DMS153 (cell line): ENCODE results near the gene HABP2.

ENCODE experiments used
- DNase-seq: peaks from one replicate; lab custom pipeline; 2025; lab: John Stamatoyannopoulos, UW

The HABP2 gene

DNA sequence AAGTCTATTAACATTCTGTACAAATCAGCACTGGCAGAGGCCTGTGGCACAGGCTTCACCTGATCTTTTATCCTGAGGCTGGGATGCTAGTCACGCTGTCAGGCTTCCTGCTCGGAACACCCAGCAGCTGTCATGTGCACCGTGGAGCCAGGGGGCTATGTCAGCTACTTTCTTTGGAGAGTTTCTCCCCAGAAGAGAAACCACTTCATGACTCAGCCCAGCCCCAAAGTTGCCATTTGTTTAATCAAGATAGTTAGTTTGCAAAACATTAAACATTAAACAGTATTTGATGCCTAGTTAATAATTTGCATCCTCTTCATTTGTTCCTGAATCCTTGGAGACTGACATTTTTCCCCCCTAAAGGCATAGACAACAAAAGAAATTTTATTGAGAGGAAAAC is at the start of gene HABP2:
Gene HABP2 (plus strand): TSS at position 353 of the 400 bp plus-strand sequence. CDS start 69 bp downstream, outside the sequence.
- no peak for DNase-seq

- no peak for DNase-seq
These were observed 48.9 kb upstream of the HABP2 start for GRCh38 chr10:113503930-113504329.

DNA sequence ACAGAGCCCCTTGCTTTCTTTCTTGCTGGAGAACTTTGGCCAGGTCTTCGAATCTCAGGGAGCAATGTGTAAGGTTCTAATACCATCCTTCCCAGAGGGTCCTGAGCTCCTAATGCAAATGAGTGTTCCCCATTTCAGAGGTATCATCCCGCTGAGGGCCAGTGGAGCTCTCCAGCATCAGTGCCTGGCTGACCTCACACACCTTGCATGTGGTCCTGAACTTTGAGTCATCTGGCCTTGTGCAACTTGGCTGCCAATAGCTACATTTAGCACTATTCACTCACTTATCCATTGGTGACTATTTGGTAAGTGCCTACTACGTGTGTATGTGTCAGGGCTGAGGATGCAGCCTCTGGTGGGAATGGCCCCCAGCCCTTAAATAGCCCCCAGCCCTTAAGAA is 48.4 kb upstream of the HABP2 start:
- DNase-seq = no peak

DNA sequence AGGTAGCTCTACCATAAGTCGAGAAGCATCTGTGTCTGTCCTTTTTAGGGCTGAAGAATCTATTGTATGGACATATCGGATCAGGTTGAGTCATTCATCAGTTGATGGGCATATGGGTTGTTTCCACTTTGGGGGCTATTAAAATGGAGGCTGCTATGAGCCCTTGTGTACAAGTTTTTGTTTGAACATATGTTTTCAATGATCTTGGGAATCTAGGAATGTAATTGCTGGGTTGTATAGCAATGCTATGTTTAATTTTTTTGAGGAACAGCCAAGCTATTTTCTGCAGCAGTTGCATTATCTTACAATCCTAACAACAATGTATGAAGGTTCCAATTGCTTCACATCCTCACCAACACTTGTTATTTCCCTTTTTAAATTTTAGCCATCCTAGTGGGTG is 46.4 kb upstream of the HABP2 start:
- DNase-seq = no peak

DNA sequence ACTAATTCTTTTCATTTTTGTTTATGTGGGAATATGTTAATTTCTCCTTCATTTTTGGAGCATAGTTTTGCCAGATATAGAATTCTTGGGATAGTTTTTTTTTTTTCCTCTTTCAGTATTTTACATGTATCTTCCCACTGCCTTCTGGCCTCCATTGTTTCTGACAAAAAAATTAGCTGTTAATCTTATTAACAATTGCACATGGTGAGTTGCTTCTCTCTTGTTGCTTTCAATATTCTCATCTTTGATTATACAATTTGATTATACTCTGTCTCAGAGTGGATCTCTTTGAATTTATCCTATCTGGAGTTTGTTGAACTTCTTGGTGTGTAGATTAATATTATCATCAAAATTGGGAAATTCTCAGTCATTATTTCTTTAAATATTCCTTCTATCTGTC is 41.4 kb upstream of the HABP2 start:
- no peak for DNase-seq

- no peak for DNase-seq
These were observed 37.7 kb upstream of the HABP2 start for GRCh38 chr10:113515161-113515560.

- no peak for DNase-seq
These were observed 37.3 kb upstream of the HABP2 start for GRCh38 chr10:113515601-113516000.

DNA sequence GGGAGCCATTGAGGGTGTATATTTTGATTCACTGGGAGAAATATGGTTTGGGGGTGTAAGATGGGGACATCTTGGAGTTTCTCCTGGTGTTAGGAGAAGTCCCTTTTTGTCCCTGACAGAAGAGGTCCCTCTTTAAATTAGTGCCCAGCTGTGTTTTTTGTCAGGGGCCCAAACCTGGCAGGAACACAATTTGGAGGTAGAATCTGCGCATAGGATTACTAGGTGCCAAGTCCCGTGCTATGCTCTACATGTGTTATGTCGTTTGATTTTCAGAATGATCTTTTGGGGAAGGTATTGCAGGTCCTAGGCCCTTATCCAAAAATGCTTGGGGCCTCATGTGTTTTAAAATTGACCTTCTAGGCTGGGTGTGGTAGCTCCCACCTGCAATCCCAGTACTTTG is 36.8 kb upstream of the HABP2 start:
- no peak for DNase-seq

DNA sequence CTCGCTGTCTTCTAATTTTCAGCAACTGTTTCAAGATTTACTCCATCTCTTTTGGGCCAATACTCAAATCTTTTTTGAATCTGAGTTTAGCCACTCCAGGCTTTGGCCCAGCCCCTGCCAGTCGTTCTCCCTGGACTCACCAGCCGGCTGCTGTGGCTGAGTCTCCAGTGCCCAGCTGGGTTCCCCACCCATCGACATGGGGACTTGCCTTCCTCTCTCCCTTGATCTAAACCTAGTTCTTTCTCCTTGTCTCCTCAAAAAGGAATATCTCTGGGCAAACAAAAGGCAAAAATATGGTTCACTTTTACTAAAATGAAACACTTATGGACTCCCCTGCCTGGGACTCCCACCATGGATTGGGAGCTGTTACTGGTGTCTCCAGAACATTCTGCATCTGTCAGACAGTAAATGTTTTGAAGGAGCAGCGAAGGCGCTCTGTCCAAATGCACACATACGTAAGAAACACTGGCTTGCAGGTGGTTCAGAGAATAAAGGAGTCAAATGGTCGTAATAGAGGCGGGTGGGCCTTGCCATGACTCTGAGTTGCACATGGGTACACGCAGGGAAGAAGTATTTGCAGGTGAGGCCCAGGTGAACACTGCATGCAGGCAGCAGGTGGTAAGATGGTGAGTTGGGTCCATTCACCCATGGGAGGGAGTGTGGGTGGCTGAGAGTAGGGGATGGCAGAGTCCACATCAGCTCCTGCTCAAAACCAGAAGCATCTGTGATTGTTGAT is 35.5 kb upstream of the HABP2 start:
- no peak for DNase-seq

DNA sequence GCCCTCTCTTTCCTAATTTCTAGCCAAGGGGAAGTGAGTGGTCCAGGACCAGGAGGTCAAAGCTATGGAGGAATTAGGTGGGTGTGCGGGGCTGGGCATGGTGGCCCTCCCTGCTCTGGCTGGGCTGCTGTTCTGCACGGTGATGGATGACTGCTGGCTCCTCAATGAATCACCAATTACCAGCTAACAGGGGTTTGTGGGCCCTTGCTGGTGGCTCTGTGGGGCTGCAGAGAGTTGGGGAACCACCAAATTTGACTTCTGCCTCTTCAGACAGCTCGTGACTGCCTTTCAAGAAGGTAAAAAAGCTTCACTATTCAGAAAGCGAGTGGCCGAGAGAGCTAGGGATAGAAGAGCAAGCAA is 35.0 kb upstream of the HABP2 start:
- no peak for DNase-seq

GRCh38 chr10:113518415-113518814 is 34.4 kb upstream of the HABP2 start:
- DNase-seq = no peak

GRCh38 chr10:113518816-113519591 is 33.8 kb upstream of the HABP2 start:
- no peak for DNase-seq

GRCh38 chr10:113519681-113520115 is 33.2 kb upstream of the HABP2 start:
- no peak for DNase-seq

GRCh38 chr10:113520261-113520660 is 32.6 kb upstream of the HABP2 start:
- DNase-seq = no peak

DNA sequence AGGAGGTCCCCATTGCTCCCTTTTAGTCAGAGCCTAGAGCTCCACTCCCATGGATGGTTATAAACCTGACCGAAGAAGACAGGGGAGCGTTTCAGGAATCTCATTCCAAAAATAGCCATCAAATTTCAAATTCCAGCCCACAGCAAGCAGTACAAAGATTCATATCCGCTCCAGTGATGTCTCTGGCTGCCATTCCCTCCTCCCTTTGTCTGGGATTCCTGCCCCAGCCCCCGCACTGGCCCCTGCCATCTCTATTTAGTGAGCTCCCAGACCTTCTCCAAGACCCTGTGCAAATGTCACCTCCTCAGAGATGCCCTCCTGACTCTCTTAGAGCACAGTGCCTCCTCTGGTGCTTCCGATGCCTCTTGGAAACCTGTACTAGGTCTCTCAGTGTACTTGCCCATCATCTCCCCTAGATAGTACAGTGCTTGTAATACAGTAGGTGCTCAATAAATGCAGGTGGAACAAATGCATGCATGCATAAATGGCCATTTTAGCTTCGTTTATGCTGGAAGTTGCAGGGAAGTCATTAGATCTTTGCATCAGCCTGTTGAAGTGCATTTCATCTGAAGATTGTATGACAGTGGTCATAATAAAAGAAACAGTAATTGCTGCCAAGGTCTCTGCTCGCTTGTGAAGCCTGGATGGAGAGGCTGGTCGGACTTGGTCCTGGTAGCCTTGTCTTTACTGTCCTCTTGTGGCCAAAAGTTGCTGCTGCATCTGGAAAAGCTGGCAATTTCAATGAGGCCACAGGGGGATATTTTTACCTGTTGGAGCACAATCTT is 32.0 kb upstream of the HABP2 start:
- DNase-seq = peak; percentile 38

GRCh38 chr10:113521475-113521795 is 31.4 kb upstream of the HABP2 start:
- no peak for DNase-seq

GRCh38 chr10:113522460-113522859 is 30.4 kb upstream of the HABP2 start:
- DNase-seq = no peak

DNA sequence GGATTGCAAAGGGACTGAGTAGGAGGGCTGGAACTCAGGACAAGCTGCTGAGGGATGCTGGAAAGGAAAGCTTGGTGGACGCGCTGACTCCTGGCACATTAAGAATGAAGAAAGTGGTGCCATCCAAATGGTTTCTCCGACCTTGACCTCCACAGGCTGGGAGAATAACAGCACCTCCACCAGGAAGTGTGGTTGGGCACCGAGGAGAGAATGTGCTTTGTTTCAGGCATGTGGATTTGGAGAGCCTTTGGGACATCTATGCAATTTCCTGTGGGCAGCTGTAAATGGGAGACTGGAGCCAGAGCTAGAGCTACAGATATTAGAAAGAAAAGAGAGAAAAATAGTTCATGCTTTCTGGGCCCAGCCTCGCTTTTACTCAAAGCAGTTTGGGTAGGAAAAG is 29.8 kb upstream of the HABP2 start:
- DNase-seq = no peak

DNA sequence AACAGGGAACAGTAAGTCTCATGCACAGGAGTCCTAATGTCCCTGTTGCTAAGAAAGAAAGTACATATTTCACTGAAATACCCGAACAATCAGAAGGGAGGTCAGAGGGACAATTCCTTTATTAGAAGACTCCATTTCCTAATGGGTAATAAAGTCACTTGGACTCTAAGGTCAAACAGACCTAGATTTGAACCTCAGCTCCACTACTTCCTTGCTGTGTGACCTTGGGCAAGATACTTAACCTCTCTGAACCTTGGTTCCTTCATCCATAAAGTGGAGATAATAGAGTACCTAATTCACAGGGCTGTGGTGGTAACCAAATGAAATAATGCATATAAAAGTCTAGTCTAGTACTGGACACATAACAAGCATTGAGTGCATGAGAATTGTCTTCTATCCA is 29.2 kb upstream of the HABP2 start:
- DNase-seq = no peak

GRCh38 chr10:113524120-113524519 is 28.7 kb upstream of the HABP2 start:
- no peak for DNase-seq

DNA sequence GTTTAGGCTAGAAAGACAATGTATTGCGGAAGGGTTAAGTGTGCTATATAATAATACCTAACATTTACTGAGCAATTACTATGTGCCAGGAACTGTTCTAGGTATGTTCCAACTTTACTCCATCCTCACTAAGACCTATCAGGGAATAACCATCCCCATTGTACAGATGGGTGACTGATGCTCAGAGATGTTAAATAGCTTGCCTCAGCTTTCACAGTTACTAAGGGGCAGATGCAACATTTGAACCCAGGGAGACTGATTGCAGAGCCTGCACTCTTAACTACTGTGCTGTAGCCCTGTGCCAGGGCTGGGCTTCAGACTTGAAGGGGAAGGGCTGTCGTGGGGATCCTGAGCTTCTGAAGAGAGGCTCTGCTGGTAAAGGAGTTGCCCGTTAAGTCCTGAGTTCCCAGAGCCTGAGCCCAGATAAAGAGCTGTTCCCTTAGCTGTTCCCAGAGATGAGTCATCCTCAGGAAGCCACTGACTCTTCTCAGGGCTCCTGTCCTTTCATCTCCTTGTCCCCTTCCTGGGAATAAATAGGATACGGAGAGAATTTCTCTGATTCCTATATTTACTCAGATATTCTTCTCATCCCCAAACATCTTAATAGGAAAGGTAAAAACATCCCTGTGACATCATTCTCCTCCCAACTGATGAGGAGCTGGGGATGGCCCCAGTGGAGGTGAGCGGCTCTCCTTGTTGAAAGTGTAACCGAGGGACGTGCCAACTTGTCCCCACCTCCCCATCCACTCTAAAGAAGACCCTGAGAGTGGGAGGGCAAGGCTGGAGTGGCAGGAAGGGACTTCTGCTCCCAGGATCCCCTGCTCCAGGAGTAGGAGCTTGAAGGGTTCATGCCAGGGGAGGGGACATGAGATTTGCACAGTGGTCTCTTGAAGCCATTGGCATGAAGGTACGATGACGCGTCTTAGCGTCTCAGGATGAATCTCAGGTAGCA is 28.0 kb upstream of the HABP2 start:
- DNase-seq = peak; percentile 2

DNA sequence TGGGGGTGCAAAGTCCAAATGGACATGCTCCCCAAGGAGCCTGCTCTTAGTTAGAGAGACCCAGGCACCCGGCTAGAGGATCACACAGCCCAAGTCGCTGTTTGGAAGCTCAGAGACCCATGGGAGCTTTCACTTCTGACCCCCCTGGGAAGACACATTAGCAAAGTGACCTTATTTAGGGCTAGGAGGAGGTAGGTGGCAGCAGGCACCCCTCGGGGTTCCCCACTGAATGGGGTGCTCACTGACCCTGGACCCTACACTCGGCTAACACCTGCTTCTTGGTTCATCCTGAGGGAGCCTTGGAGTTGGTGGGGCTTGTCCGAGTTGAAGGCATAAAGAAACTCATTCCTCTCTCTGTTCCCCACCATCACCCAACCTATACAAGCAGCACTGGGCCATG is 27.1 kb upstream of the HABP2 start:
- DNase-seq = no peak
